ENCODE results near the gene RFX8. TPM values are rescaled to one million over a fixed set of nuclear protein-coding genes. Genes with fewer than 3 reads are reported as not detected.

RFX8 gene
- total RNA-seq, 2 donors from 2014 or later = 0.97 TPM; not detected in 1

- WGBS = 91% methylated on average over 6 of the region's 6 CpGs
- H3K4me1 ChIP-seq (replicated peaks) = no peaks in the 10 kb centered on the region
- intact Hi-C loops (cut with DNase I) = no loop called here
These were observed 18.1 kb upstream of the RFX8 start for GRCh38 chr2:101492936-101493473.

GRCh38 chr2:101486994-101487393 is 12.1 kb upstream of the RFX8 start:
- no peaks in the 10 kb centered on the region for H3K4me1 ChIP-seq (replicated peaks)
- 70% methylated on average over 5 of the region's 5 CpGs for WGBS
- H3K27ac ChIP-seq = no peak overlapping the region
- TF ChIP-seq CTCF (IDR thresholded peaks at IDR 0.05) (no peak), POLR2AphosphoS5 (IDR thresholded peaks at IDR 0.05) (no peak), POLR2A (IDR thresholded peaks at IDR 0.05) (no peak)
- intact Hi-C loops (cut with DNase I) = no loop called here
- no peak overlapping the region for H3K4me3 ChIP-seq
- DNase-seq (ENCODE audit: low spot score) = no peak
- no peaks in the 10 kb centered on the region for H3K9me3 ChIP-seq
- no peaks in the 10 kb centered on the region for H3K36me3 ChIP-seq
- no peaks in the 10 kb centered on the region for H3K27me3 ChIP-seq (replicated peaks; ENCODE audit: insufficient read depth)

More at GRCh38 chr2:101492936-101493473, 18.1 kb upstream of the RFX8 start:
- Histone ChIP-seq H3K4me3 (no peak overlapping the region), H3K27ac (no peak overlapping the region), H3K27me3 (replicated peaks; ENCODE audit: insufficient read depth) (no peaks in the 10 kb centered on the region), H3K9me3 (no peaks in the 10 kb centered on the region), H3K36me3 (no peaks in the 10 kb centered on the region)
- no peak for DNase-seq (ENCODE audit: low spot score)
- TF ChIP-seq POLR2A (IDR thresholded peaks at IDR 0.05) (no peak), POLR2AphosphoS5 (IDR thresholded peaks at IDR 0.05) (no peak), CTCF (IDR thresholded peaks at IDR 0.05) (no peak)

GRCh38 chr2:101486258-101486701 is 11.4 kb upstream of the RFX8 start:
- H3K27me3 ChIP-seq (replicated peaks; ENCODE audit: insufficient read depth) = no peaks in the 10 kb centered on the region
- no peaks in the 10 kb centered on the region for H3K4me1 ChIP-seq (replicated peaks)
- TF ChIP-seq POLR2AphosphoS5 (IDR thresholded peaks at IDR 0.05) = no peak
- TF ChIP-seq POLR2A (IDR thresholded peaks at IDR 0.05) = no peak
- no peak for TF ChIP-seq CTCF (IDR thresholded peaks at IDR 0.05)
- H3K4me3 ChIP-seq = no peak overlapping the region
- 78% methylated on average over 4 of the region's 4 CpGs for WGBS
- no peak overlapping the region for H3K27ac ChIP-seq
- no peak for DNase-seq (ENCODE audit: low spot score)
- intact Hi-C loops (cut with DNase I) = no loop called here
- no peaks in the 10 kb centered on the region for H3K36me3 ChIP-seq
- H3K9me3 ChIP-seq = no peaks in the 10 kb centered on the region

- H3K4me1 ChIP-seq (replicated peaks) = no peaks in the 10 kb centered on the region
- TF ChIP-seq CTCF (IDR thresholded peaks at IDR 0.05) (no peak), POLR2A (IDR thresholded peaks at IDR 0.05) (no peak), POLR2AphosphoS5 (IDR thresholded peaks at IDR 0.05) (no peak)
- H3K27me3 ChIP-seq (replicated peaks; ENCODE audit: insufficient read depth) = no peaks in the 10 kb centered on the region
- no peaks in the 10 kb centered on the region for H3K9me3 ChIP-seq
- no peaks in the 10 kb centered on the region for H3K36me3 ChIP-seq
- intact Hi-C loops (cut with DNase I) = no loop called here
- DNase-seq (ENCODE audit: low spot score) = no peak
- no peak overlapping the region for H3K27ac ChIP-seq
- H3K4me3 ChIP-seq = no peak overlapping the region
- 86% methylated on average over 4 of the region's 4 CpGs for WGBS
These were observed 10.9 kb upstream of the RFX8 start for GRCh38 chr2:101485856-101486255.

GRCh38 chr2:101480764-101481163 is 5.9 kb upstream of the RFX8 start:
- no peaks in the 10 kb centered on the region for H3K9me3 ChIP-seq
- intact Hi-C loops (cut with DNase I) = no loop called here

More at GRCh38 chr2:101480764-101481163, 5.9 kb upstream of the RFX8 start:
- no peaks in the 10 kb centered on the region for H3K36me3 ChIP-seq
- WGBS = 87% methylated on average over 8 of the region's 8 CpGs
- H3K4me1 ChIP-seq (replicated peaks) = no peaks in the 10 kb centered on the region
- no peak for TF ChIP-seq CTCF (IDR thresholded peaks at IDR 0.05)
- no peak for TF ChIP-seq POLR2AphosphoS5 (IDR thresholded peaks at IDR 0.05)
- no peak for TF ChIP-seq POLR2A (IDR thresholded peaks at IDR 0.05)
- H3K4me3 ChIP-seq = no peak overlapping the region
- H3K27me3 ChIP-seq (replicated peaks; ENCODE audit: insufficient read depth) = no peaks in the 10 kb centered on the region
- no peak overlapping the region for H3K27ac ChIP-seq
- no peak for DNase-seq (ENCODE audit: low spot score)
